B cell (primary cell): ENCODE data around the gene DENND1A. TPM values are rescaled to one million over a fixed set of nuclear protein-coding genes. Genes with fewer than 3 reads are reported as not detected.

Experiments
- ATAC-seq: fragments of 200-7000 bp; cut with Tn5 transposase; one replicate; pipeline ENCODE4 v1.10.0; 2021; ENCODE audit warnings: low read depth, mild to moderate bottlenecking, moderate number of reproducible peaks, moderate library complexity
- CTCF ChIA-PET: fragments of 350-600 bp; sonication (Branson Sonifier 250); formaldehyde crosslinking; loops from one replicate; lab custom pipeline; 2021; ENCODE audit warnings: antibody characterized with exemption, inconsistent platforms; lab: Charles Lee
- POLR2A ChIA-PET: fragments of 350-600 bp; sonication (Branson Sonifier 250); formaldehyde crosslinking; loops from one replicate; lab custom pipeline; 2021; ENCODE audit warnings: antibody characterized with exemption; lab: Charles Lee
- DNase-seq: peaks from one replicate; pipeline ENCODE4 v3.0.0; 2013
- H2AFZ ChIP-seq: 2 replicates; pipeline ENCODE4 v1.6.1; 2012; ENCODE audit warnings: mild to moderate bottlenecking, low read depth, low read length; ENCODE audit not compliant: insufficient read depth, poor library complexity, severe bottlenecking
- H3K27ac ChIP-seq, 2 donors: 1 replicate in 1 of 2; 2 replicates in 1 of 2; pipeline ENCODE4 v1.5.1; 2012 to 2013; ENCODE audit warnings: low read length in 2 of 2, mild to moderate bottlenecking in 2 of 2, moderate library complexity in 1 of 2
- H3K27me3 ChIP-seq, 4 experiments: fragments of 200-600 bp in 1 of 4; sonication (generic) in 1 of 4; replicated peaks in 1 of 4; 1 replicate in 2 of 4; 2 replicates in 2 of 4; pipeline versions ENCODE4 v1.6.1 to v1.7.0; 2013 to 2016; ENCODE audit warnings: low read length in 3 of 4, mild to moderate bottlenecking in 2 of 4, mixed read lengths in 1 of 4, moderate library complexity in 1 of 4; ENCODE audit not compliant: insufficient read depth in 4 of 4, control insufficient read depth in 3 of 4; ENCODE audit errors: control extremely low read depth in 1 of 4
- H3K36me3 ChIP-seq, 2 experiments: replicated peaks in 1 of 2; 1 replicate in 1 of 2; 2 replicates in 1 of 2; pipeline versions ENCODE4 v1.6.1 to v1.7.1; 2013; ENCODE audit warnings: low read length in 1 of 2; ENCODE audit not compliant: insufficient read depth in 2 of 2, control insufficient read depth in 1 of 2; ENCODE audit errors: control extremely low read depth in 1 of 2, extremely low read depth in 1 of 2
- H3K4me1 ChIP-seq, 2 donors: fragments of 200-600 bp in 1 of 2; sonication (generic) in 1 of 2; 1 replicate in 1 of 2; 2 replicates in 1 of 2; pipeline versions ENCODE4 v1.5.1 to v1.6.1; 2013 to 2017; ENCODE audit warnings: low read length in 2 of 2; ENCODE audit not compliant: control insufficient read depth in 2 of 2, insufficient read depth in 2 of 2
- H3K4me2 ChIP-seq: replicated peaks from 2 replicates; pipeline ENCODE3; 2012; ENCODE audit warnings: mild to moderate bottlenecking, low read depth, low read length; ENCODE audit not compliant: poor library complexity, severe bottlenecking
- H3K4me3 ChIP-seq, 5 experiments: fragments of 200-600 bp in 1 of 5; sonication (generic) in 1 of 5; 1 replicate in 3 of 5; 2 replicates in 2 of 5; pipeline versions ENCODE4 v1.5.1 to v1.7.0; 2011 to 2016; ENCODE audit warnings: low read length in 4 of 5, mild to moderate bottlenecking in 4 of 5, low read depth in 2 of 5, control low read depth in 1 of 5, moderate library complexity in 1 of 5; ENCODE audit not compliant: insufficient read depth in 1 of 5; ENCODE audit errors: control extremely low read depth in 1 of 5, extremely low read depth in 1 of 5
- H3K79me2 ChIP-seq: fragments of 200-600 bp; sonication (generic); one replicate; pipeline ENCODE4 v1.6.0; 2016; ENCODE audit warnings: low read length; ENCODE audit not compliant: control insufficient read depth, insufficient read depth
- H3K9ac ChIP-seq: fragments of 200-600 bp; sonication (generic); 2 replicates; pipeline ENCODE4 v1.6.1; 2017; ENCODE audit warnings: mild to moderate bottlenecking, low read length, moderate library complexity
- H3K9me3 ChIP-seq, 3 donors: one replicate each; pipeline versions ENCODE4 v1.6.1 to v1.7.1; 2013; ENCODE audit warnings: low read length in 2 of 3; ENCODE audit not compliant: control insufficient read depth in 2 of 3, insufficient read depth in 1 of 3; ENCODE audit errors: control extremely low read depth in 1 of 3
- H4K20me1 ChIP-seq: 2 replicates; pipeline ENCODE4 v1.6.0; 2012; ENCODE audit warnings: mild to moderate bottlenecking, low read length; ENCODE audit not compliant: insufficient read depth, control insufficient read depth, poor library complexity, severe bottlenecking
- H3K27ac Mint-ChIP-seq: one replicate; pipeline ENCODE4 v1.8.0; 2021; ENCODE audit warnings: mixed read lengths
- H3K27me3 Mint-ChIP-seq: one replicate; pipeline ENCODE4 v1.8.0; 2021; ENCODE audit warnings: mixed read lengths
- H3K4me1 Mint-ChIP-seq: one replicate; pipeline ENCODE4 v1.8.0; 2021; ENCODE audit warnings: mixed read lengths
- H3K4me3 Mint-ChIP-seq: one replicate; pipeline ENCODE4 v1.8.0; 2021; ENCODE audit warnings: mixed read lengths
- H3K9me3 Mint-ChIP-seq: one replicate; pipeline ENCODE4 v1.8.0; 2022; ENCODE audit warnings: mixed read lengths; ENCODE audit not compliant: insufficient read depth
- EZH2 ChIP-seq: IDR thresholded peaks from 2 replicates; pipeline ENCODE4 v1.6.1; 2012; ENCODE audit warnings: borderline replicate concordance, low read depth, mild to moderate bottlenecking, moderate library complexity, low read length; ENCODE audit not compliant: insufficient read depth, poor library complexity, severe bottlenecking
- WGBS: methylation state at CpG from one replicate; pipeline ENCODE4 v1.1.5; 2013; ENCODE audit warnings: missing lambda C conversion rate; ENCODE audit not compliant: insufficient coverage; 5-methylcytosine and 5-hydroxymethylcytosine counted together
- intact Hi-C: fragments of 100-400 bp; cut with micrococcal nuclease; formaldehyde crosslinking; loops from one replicate; pipeline ENCODE4 v1.10.0; 2022
- polyA plus RNA-seq: library from polyadenylated mRNA; depleted of rRNA; stranded (reverse); fragments of >200 nt; gene quantifications from 2 replicates; pipeline ENCODE4 v1.2.3, GENCODE V29; 2012
- total RNA-seq, 2 donors: library from RNA; stranded (reverse); fragments of 120-200 nt in 1 of 2; gene quantifications; 1 replicate in 1 of 2; 2 replicates in 1 of 2; pipeline versions ENCODE4 v1.2.3 to v1.2.4, GENCODE V29; 2013 to 2022
- TF ChIP-seq, protein P1 (sequence below): fragments of 200-600 bp; IDR thresholded peaks from one replicate; pipeline ENCODE4 v1.8.0; 2022; ENCODE audit warnings: antibody characterized with exemption, mild to moderate bottlenecking

Gene DENND1A
- total and polyA plus RNA-seq, 2 donors (not counting 1 experiment from before 2014, with no cell fraction given): 10.8 to 26.0 TPM

DNA sequence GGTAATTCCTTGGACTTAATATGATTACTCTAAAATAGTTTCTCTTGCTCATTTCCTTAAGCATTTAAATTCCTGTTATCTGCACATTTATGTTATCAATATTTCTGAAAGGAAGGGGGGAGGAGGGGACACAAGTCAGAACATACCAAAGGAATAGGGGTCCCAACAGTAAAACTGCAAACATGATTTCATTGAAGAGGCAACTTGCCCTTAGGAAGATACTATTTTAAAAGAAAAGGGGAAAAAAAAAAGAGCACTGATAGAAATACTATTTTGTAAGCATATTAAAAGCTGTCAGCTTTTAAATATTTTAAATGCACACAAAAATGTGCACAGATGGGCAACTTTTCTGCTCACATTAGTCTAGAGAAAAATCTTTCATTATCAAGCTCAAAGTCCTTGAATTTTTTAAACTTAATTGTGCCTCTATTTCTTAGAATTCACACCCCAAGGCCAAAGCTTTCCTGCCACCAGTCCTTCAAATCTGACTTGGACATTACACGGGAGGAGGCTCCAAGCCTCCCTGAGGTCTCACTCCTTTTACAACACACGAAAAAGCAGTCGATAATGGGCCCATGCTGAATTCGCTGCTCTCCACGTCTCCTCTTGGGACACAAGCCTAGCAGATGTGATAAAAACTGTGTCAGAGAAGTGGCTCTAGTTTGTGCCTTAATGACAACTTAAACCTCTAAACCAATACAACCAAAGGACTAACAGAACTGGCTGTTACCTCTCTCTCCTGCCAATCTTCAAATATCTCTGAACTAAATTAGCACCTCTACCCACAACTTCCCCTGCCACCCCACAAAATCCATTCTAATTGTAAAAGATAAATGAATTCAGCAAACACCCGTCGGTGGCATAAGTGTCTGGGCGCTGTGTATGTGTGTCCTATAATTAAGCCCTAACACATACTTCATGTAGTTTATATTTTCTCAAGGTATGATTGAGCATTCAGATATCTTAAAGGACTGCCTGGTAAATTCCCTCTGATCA, 154.3 kb downstream of the DENND1A start:
- Histone ChIP-seq H3K9me3 (no peaks in the 10 kb centered on the region), H3K79me2 (no peaks in the 10 kb centered on the region), H3K9ac (no peak overlapping the region), H3K36me3 (no peaks in the 10 kb centered on the region), H3K4me2 (no peak overlapping the region), H3K27me3 (no peaks in the 10 kb centered on the region), H3K4me3 (no peak overlapping the region), H2AFZ (no peak overlapping the region), H3K27ac (no peak overlapping the region), H4K20me1 (no peaks in the 10 kb centered on the region), H3K4me1 (peaks cover 6% of the 10 kb centered on the region in 2 donors)
- ATAC-seq: no peak
- ChIA-PET POLR2A (no interaction called here), CTCF (no interaction called here)
- intact Hi-C loops: no loop called here
- 97% methylated on average over 3 of the region's 8 CpGs for WGBS
- H3K4me3 Mint-ChIP-seq: no peak overlapping the region
- no peak for DNase-seq
- no peak for TF ChIP-seq EZH2
- TF ChIP-seq, protein P1, sequence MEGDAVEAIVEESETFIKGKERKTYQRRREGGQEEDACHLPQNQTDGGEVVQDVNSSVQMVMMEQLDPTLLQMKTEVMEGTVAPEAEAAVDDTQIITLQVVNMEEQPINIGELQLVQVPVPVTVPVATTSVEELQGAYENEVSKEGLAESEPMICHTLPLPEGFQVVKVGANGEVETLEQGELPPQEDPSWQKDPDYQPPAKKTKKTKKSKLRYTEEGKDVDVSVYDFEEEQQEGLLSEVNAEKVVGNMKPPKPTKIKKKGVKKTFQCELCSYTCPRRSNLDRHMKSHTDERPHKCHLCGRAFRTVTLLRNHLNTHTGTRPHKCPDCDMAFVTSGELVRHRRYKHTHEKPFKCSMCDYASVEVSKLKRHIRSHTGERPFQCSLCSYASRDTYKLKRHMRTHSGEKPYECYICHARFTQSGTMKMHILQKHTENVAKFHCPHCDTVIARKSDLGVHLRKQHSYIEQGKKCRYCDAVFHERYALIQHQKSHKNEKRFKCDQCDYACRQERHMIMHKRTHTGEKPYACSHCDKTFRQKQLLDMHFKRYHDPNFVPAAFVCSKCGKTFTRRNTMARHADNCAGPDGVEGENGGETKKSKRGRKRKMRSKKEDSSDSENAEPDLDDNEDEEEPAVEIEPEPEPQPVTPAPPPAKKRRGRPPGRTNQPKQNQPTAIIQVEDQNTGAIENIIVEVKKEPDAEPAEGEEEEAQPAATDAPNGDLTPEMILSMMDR: no peak
- no peak overlapping the region for H3K27ac Mint-ChIP-seq
- no peaks in the 10 kb centered on the region for H3K27me3 Mint-ChIP-seq
- no peaks in the 10 kb centered on the region for H3K9me3 Mint-ChIP-seq
- peaks cover 21% of the 10 kb centered on the region for H3K4me1 Mint-ChIP-seq

DNA sequence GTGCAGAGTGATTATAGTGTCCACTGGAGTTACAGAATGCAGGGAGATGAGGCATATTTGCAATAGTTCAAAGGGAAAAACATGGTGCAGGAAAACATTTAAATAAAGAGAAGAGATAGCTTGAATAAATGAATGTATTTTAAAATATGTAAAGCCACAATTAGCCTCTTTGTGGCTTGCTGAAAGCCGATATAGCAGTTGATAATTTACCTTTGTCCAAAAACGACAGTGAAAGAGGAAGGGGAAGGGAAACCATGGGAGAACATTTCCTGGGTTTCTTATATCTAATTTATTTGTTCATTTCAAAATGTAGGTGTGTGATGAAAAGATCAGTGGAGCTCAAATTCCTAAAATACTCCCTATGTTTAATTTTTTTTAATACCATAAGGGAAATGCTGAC, 156.1 kb downstream of the DENND1A start:
- H3K4me2 ChIP-seq: no peak overlapping the region
- H3K9ac ChIP-seq: no peak overlapping the region
- no peak overlapping the region for H3K27ac ChIP-seq
- H2AFZ ChIP-seq: no peak overlapping the region
- Mint-ChIP-seq H3K27ac (no peak overlapping the region), H3K4me1 (peaks cover 30% of the 10 kb centered on the region), H3K27me3 (no peaks in the 10 kb centered on the region), H3K9me3 (no peaks in the 10 kb centered on the region), H3K4me3 (no peak overlapping the region)
- DNase-seq (no peak), ATAC-seq (no peak)
- H4K20me1 ChIP-seq: no peaks in the 10 kb centered on the region
- TF ChIP-seq EZH2: no peak
- TF ChIP-seq, protein P1: no peak
- H3K27me3 ChIP-seq: no peaks in the 10 kb centered on the region
- H3K4me1 ChIP-seq: peaks cover 6 to 13% of the 10 kb centered on the region in 2 donors
- H3K9me3 ChIP-seq: no peaks in the 10 kb centered on the region
- POLR2A ChIA-PET: no interaction called here
- CTCF ChIA-PET: interaction anchor here (1.7 kb wide), 1 partner anchor 11 kb away, joined by 5 read pairs; no protein-coding TSS in a partner anchor
- H3K36me3 ChIP-seq: no peaks in the 10 kb centered on the region
- intact Hi-C loops: no loop called here
- no peaks in the 10 kb centered on the region for H3K79me2 ChIP-seq
- no peak overlapping the region for H3K4me3 ChIP-seq
- no CpG with 5 or more reads among the region's 2 CpGs for WGBS
